Naive B cell (primary cell): ENCODE measurements around the gene SIRPB1. TPM values are rescaled to one million over a fixed set of nuclear protein-coding genes. Genes with fewer than 3 reads are reported as not detected.

Experiments used
- ATAC-seq, 2 donors: fragments of 150-1000 bp; cut with Tn5 transposase; 2 replicates each; pipeline ENCODE4 v1.10.0; 2021; ENCODE audit warnings: low read depth in 2 of 2, mild to moderate bottlenecking in 2 of 2, moderate library complexity in 2 of 2
- DNase-seq: peaks from one replicate; pipeline ENCODE4 v3.0.0; 2022
- H3K27ac Mint-ChIP-seq, 6 donors: one replicate each; pipeline ENCODE4 v1.8.0; 2020 to 2022; ENCODE audit warnings: mild to moderate bottlenecking in 6 of 6, mixed read lengths in 6 of 6, moderate library complexity in 5 of 6, inconsistent platforms in 2 of 6
- H3K27me3 Mint-ChIP-seq, 3 donors: one replicate each; pipeline ENCODE4 v1.8.0; 2021 to 2022; ENCODE audit warnings: mixed read lengths in 3 of 3, mild to moderate bottlenecking in 1 of 3
- H3K36me3 Mint-ChIP-seq, 2 donors: one replicate each; pipeline ENCODE4 v1.8.0; 2020 to 2022; ENCODE audit warnings: mixed read lengths in 2 of 2, inconsistent platforms in 1 of 2, mild to moderate bottlenecking in 1 of 2
- H3K4me1 Mint-ChIP-seq, 3 donors: one replicate each; pipeline ENCODE4 v1.8.0; 2020 to 2022; ENCODE audit warnings: mixed read lengths in 3 of 3, inconsistent platforms in 1 of 3, mild to moderate bottlenecking in 1 of 3, moderate library complexity in 1 of 3
- H3K4me3 Mint-ChIP-seq, 8 donors: one replicate each; pipeline ENCODE4 v1.8.0; 2020 to 2022; ENCODE audit warnings: mild to moderate bottlenecking in 8 of 8, mixed read lengths in 8 of 8, moderate library complexity in 8 of 8, inconsistent platforms in 2 of 8
- H3K9me3 Mint-ChIP-seq, 7 donors: one replicate each; pipeline ENCODE4 v1.8.0; 2020 to 2022; ENCODE audit warnings: mixed read lengths in 7 of 7, mild to moderate bottlenecking in 5 of 7, inconsistent platforms in 2 of 7, moderate library complexity in 1 of 7
- polyA plus RNA-seq, 6 donors: library from polyadenylated mRNA; unstranded; fragments of 300-500 nt; fragmentation: Illumina TruSeq; gene quantifications; one replicate each; pipeline ENCODE4 v1.2.3, GENCODE V29; 2021; ENCODE audit warnings: low read depth in 6 of 6

SIRPB1 gene
- polyA plus RNA-seq, 6 donors from 2014 or later: 0.45 to 2.0 (median 1.9) TPM; not detected in 1

- peak overlapping the region in 1 of 8 donors; percentile 8 for H3K4me3 Mint-ChIP-seq
- peaks cover 0 to 5% (median 0%) of the 10 kb centered on the region in 3 donors for H3K4me1 Mint-ChIP-seq
- ATAC-seq (no peak), DNase-seq (no peak)
- peaks cover 23 to 40% (median 32%) of the 10 kb centered on the region in 3 donors for H3K27me3 Mint-ChIP-seq
- H3K9me3 Mint-ChIP-seq: no peaks in the 10 kb centered on the region
- H3K27ac Mint-ChIP-seq: no peak overlapping the region
- H3K36me3 Mint-ChIP-seq: no peaks in the 10 kb centered on the region
These were observed 12.4 kb upstream of the SIRPB1 start for GRCh38 chr20:1632178-1632577.

GRCh38 chr20:1631309-1632151 lies 11.7 kb upstream of the SIRPB1 start:
- no peaks in the 10 kb centered on the region for H3K36me3 Mint-ChIP-seq
- DNase-seq (no peak), ATAC-seq (no peak)
- peaks cover 0 to 5% (median 0%) of the 10 kb centered on the region in 3 donors for H3K4me1 Mint-ChIP-seq
- H3K27ac Mint-ChIP-seq: peak overlapping the region in 2 of 6 donors; percentile 43 to 76
- H3K27me3 Mint-ChIP-seq: peaks cover 23 to 41% (median 33%) of the 10 kb centered on the region in 3 donors
- H3K9me3 Mint-ChIP-seq: no peaks in the 10 kb centered on the region
- no peak overlapping the region for H3K4me3 Mint-ChIP-seq

GRCh38 chr20:1630186-1630585 lies 10.4 kb upstream of the SIRPB1 start:
- H3K4me1 Mint-ChIP-seq: no peaks in the 10 kb centered on the region
- no peak overlapping the region for H3K4me3 Mint-ChIP-seq
- peak overlapping the region in 1 of 6 donors; percentile 6 for H3K27ac Mint-ChIP-seq
- H3K27me3 Mint-ChIP-seq: peaks cover 23 to 41% (median 33%) of the 10 kb centered on the region in 3 donors
- ATAC-seq: no peak
- no peak for DNase-seq
- H3K36me3 Mint-ChIP-seq: no peaks in the 10 kb centered on the region
- H3K9me3 Mint-ChIP-seq: no peaks in the 10 kb centered on the region

- Mint-ChIP-seq H3K27ac (peak overlapping the region in 1 of 6 donors; percentile 75), H3K4me3 (no peak overlapping the region), H3K4me1 (peaks cover 5 to 8% (median 6%) of the 10 kb centered on the region in 3 donors), H3K9me3 (no peaks in the 10 kb centered on the region), H3K36me3 (no peaks in the 10 kb centered on the region), H3K27me3 (peaks cover 23 to 41% (median 33%) of the 10 kb centered on the region in 3 donors)
- ATAC-seq: no peak
- no peak for DNase-seq
These were observed 9.5 kb upstream of the SIRPB1 start for GRCh38 chr20:1629321-1629720.

GRCh38 chr20:1628621-1629020 lies 8.8 kb upstream of the SIRPB1 start:
- no peaks in the 10 kb centered on the region for H3K9me3 Mint-ChIP-seq
- DNase-seq (no peak), ATAC-seq (no peak)
- peaks cover 11 to 15% (median 12%) of the 10 kb centered on the region in 3 donors for H3K4me1 Mint-ChIP-seq
- no peak overlapping the region for H3K27ac Mint-ChIP-seq
- no peaks in the 10 kb centered on the region for H3K36me3 Mint-ChIP-seq
- H3K27me3 Mint-ChIP-seq: peaks cover 23 to 41% (median 33%) of the 10 kb centered on the region in 3 donors
- H3K4me3 Mint-ChIP-seq: no peak overlapping the region

GRCh38 chr20:1627200-1627550 lies 7.4 kb upstream of the SIRPB1 start:
- Mint-ChIP-seq H3K4me1 (peaks cover 26 to 29% (median 26%) of the 10 kb centered on the region in 3 donors), H3K9me3 (peaks cover 0 to 5% (median 0%) of the 10 kb centered on the region in 7 donors), H3K27me3 (peaks cover 22 to 35% (median 33%) of the 10 kb centered on the region in 3 donors), H3K27ac (no peak overlapping the region), H3K36me3 (no peaks in the 10 kb centered on the region), H3K4me3 (no peak overlapping the region)
- ATAC-seq (no peak), DNase-seq (no peak)

GRCh38 chr20:1626528-1627199 lies 6.9 kb upstream of the SIRPB1 start:
- no peak for ATAC-seq
- peaks cover 17 to 33% (median 30%) of the 10 kb centered on the region in 3 donors for H3K27me3 Mint-ChIP-seq
- H3K36me3 Mint-ChIP-seq: no peaks in the 10 kb centered on the region
- peak overlapping the region in 1 of 6 donors; percentile 4 for H3K27ac Mint-ChIP-seq
- H3K4me1 Mint-ChIP-seq: peaks cover 26 to 32% (median 27%) of the 10 kb centered on the region in 3 donors
- no peak overlapping the region for H3K4me3 Mint-ChIP-seq
- DNase-seq: no peak
- peaks cover 0 to 6% (median 0%) of the 10 kb centered on the region in 7 donors for H3K9me3 Mint-ChIP-seq

GRCh38 chr20:1625083-1625690 lies 5.4 kb upstream of the SIRPB1 start:
- Mint-ChIP-seq H3K27me3 (peaks cover 17 to 32% (median 27%) of the 10 kb centered on the region in 3 donors), H3K4me3 (no peak overlapping the region), H3K27ac (no peak overlapping the region), H3K9me3 (peaks cover 0 to 6% (median 0%) of the 10 kb centered on the region in 7 donors), H3K4me1 (peaks cover 34 to 42% (median 37%) of the 10 kb centered on the region in 3 donors), H3K36me3 (no peaks in the 10 kb centered on the region)
- DNase-seq (no peak), ATAC-seq (no peak)

- DNase-seq (peak; percentile 5), ATAC-seq (peak; percentile 52 to 56)
- Mint-ChIP-seq H3K4me1 (peaks cover 40 to 56% (median 50%) of the 10 kb centered on the region in 3 donors), H3K27ac (peak overlapping the region in 2 of 6 donors; percentile 38 to 88), H3K4me3 (peak overlapping the region in 5 of 8 donors; percentile 7 to 71 (median 68)), H3K27me3 (peaks cover 5 to 16% (median 12%) of the 10 kb centered on the region in 3 donors), H3K9me3 (peaks cover 0 to 6% (median 5%) of the 10 kb centered on the region in 7 donors), H3K36me3 (no peaks in the 10 kb centered on the region)
These were observed 3.8 kb upstream of the SIRPB1 start for GRCh38 chr20:1623501-1624205.

GRCh38 chr20:1622450-1622849 lies 2.6 kb upstream of the SIRPB1 start:
- peaks cover 40 to 63% (median 50%) of the 10 kb centered on the region in 3 donors for H3K4me1 Mint-ChIP-seq
- no peaks in the 10 kb centered on the region for H3K36me3 Mint-ChIP-seq

GRCh38 chr20:1621316-1621715 lies 1.5 kb upstream of the SIRPB1 start:
- no peak for ATAC-seq
- Mint-ChIP-seq H3K27me3 (no peaks in the 10 kb centered on the region), H3K9me3 (peaks cover 0 to 8% (median 6%) of the 10 kb centered on the region in 7 donors), H3K4me3 (no peak overlapping the region), H3K27ac (no peak overlapping the region), H3K36me3 (no peaks in the 10 kb centered on the region), H3K4me1 (peaks cover 52 to 72% (median 61%) of the 10 kb centered on the region in 3 donors)
- DNase-seq: no peak

More at GRCh38 chr20:1622450-1622849, 2.6 kb upstream of the SIRPB1 start:
- peak overlapping the region in 6 of 8 donors; percentile 9 to 64 (median 21) for H3K4me3 Mint-ChIP-seq
- peaks cover 0 to 4% (median 3%) of the 10 kb centered on the region in 3 donors for H3K27me3 Mint-ChIP-seq
- H3K9me3 Mint-ChIP-seq: peaks cover 0 to 8% (median 6%) of the 10 kb centered on the region in 7 donors
- peak; percentile 27 for DNase-seq
- H3K27ac Mint-ChIP-seq: peak overlapping the region; percentile 0 to 82 (median 27)
- ATAC-seq: peak; percentile 85 to 86

- Mint-ChIP-seq H3K36me3 (no peaks in the 10 kb centered on the region), H3K27me3 (no peaks in the 10 kb centered on the region), H3K9me3 (peaks cover 0 to 8% (median 6%) of the 10 kb centered on the region in 7 donors), H3K4me1 (peaks cover 46 to 70% (median 61%) of the 10 kb centered on the region in 3 donors), H3K4me3 (peak overlapping the region in 5 of 8 donors; percentile 0 to 54 (median 43)), H3K27ac (peak overlapping the region in 3 of 6 donors; percentile 19 to 39 (median 28))
- ATAC-seq (no peak), DNase-seq (no peak)
These were observed 762 bp downstream of the SIRPB1 start for GRCh38 chr20:1618954-1619540.
